Panc1 (cell line): Measurements from ENCODE around the gene WARS2.

Source experiments
- CTCF ChIP-seq: fragments of 450-650 bp; IDR thresholded peaks from 2 replicates; pipeline ENCODE4 v1.5.1; 2017; ENCODE audit warnings: mild to moderate bottlenecking
- POLR2AphosphoS5 ChIP-seq: IDR thresholded peaks from 2 replicates; pipeline ENCODE4 v1.6.1; 2012; ENCODE audit warnings: mild to moderate bottlenecking, low read depth, low read length, moderate library complexity

GRCh38 chr1:119102051-119102450 is 38.4 kb downstream of the WARS2 start:
- TF ChIP-seq POLR2AphosphoS5 (no peak), CTCF (no peak)
